ENCODE measurements around the gene SYT6. TPM values are rescaled to one million over a fixed set of nuclear protein-coding genes. Genes with fewer than 3 reads are reported as not detected.

SYT6 gene
- total RNA-seq, 1 experiment from 2014 or later, result not detected

GRCh38 chr1:114180742-114181141, 27.1 kb upstream of the SYT6 start:
- Histone ChIP-seq H3K27ac (ENCODE audit: low read length) (no peak overlapping the region), H3K4me1 (ENCODE audit: control insufficient read depth, insufficient read depth, low read length) (no peaks in the 10 kb centered on the region), H3K4me3 (ENCODE audit: low read depth in 2 of 2, low read length in 2 of 2) (no peak overlapping the region), H3K36me3 (ENCODE audit: control insufficient read depth, insufficient read depth, low read length) (no peaks in the 10 kb centered on the region), H3K27me3 (ENCODE audit: control insufficient read depth, insufficient read depth, low read length) (no peaks in the 10 kb centered on the region; the same call in 1 of the 2 replicates), H3K9me3 (ENCODE audit: control insufficient read depth, insufficient read depth, low read depth, low read length) (no peaks in the 10 kb centered on the region)
- BruUV-seq (replicated peaks), result no TSS peak
- DNase-seq (ENCODE audit: low read depth, low spot score), result no peak
- intact Hi-C loops (cut with micrococcal nuclease; ENCODE audit: unreplicated experiment) (no loop called here), in situ Hi-C loops (cut with HindIII; ENCODE audit: low pct_unique_long_range_greater_than_20kb, low sequenced_read_pairs) (no loop called here)
- CTCF ChIA-PET, result no interaction called here
- POLR2A ChIA-PET, result no interaction called here
- TF ChIP-seq REST (IDR thresholded peaks at IDR 0.05; ENCODE audit: insufficient read depth in 1 of 2, low read depth in 2 of 2, low read length in 1 of 2) (no peak), TCF7L2 (IDR thresholded peaks at IDR 0.05; ENCODE audit: low read depth, low read length) (no peak), CTCF (IDR thresholded peaks at IDR 0.05) (no peak), SIN3A (IDR thresholded peaks at IDR 0.05; ENCODE audit: borderline replicate concordance, insufficient read depth, low read depth, low read length) (no peak), POLR2AphosphoS5 (IDR thresholded peaks at IDR 0.05; ENCODE audit: low read depth, low read length) (no peak)
- ATAC-seq, result no peak

- CTCF ChIA-PET, result no interaction called here
- POLR2A ChIA-PET, result no interaction called here
- ATAC-seq (no peak), DNase-seq (ENCODE audit: low read depth, low spot score) (no peak)
- Histone ChIP-seq H3K27me3 (ENCODE audit: control insufficient read depth, insufficient read depth, low read length) (peaks cover 2% of the 10 kb centered on the region), H3K4me3 (ENCODE audit: low read depth in 2 of 2, low read length in 2 of 2) (no peak overlapping the region), H3K36me3 (ENCODE audit: control insufficient read depth, insufficient read depth, low read length) (no peaks in the 10 kb centered on the region), H3K9me3 (ENCODE audit: control insufficient read depth, insufficient read depth, low read depth, low read length) (no peaks in the 10 kb centered on the region), H3K4me1 (ENCODE audit: control insufficient read depth, insufficient read depth, low read length) (no peaks in the 10 kb centered on the region), H3K27ac (ENCODE audit: low read length) (no peak overlapping the region)
- no TSS peak for BruUV-seq (replicated peaks)
- intact Hi-C loops (cut with micrococcal nuclease; ENCODE audit: unreplicated experiment), result no loop called here
- in situ Hi-C loops (cut with HindIII; ENCODE audit: low pct_unique_long_range_greater_than_20kb, low sequenced_read_pairs), result no loop called here
- TF ChIP-seq SIN3A (IDR thresholded peaks at IDR 0.05; ENCODE audit: borderline replicate concordance, insufficient read depth, low read depth, low read length) (no peak), POLR2AphosphoS5 (IDR thresholded peaks at IDR 0.05; ENCODE audit: low read depth, low read length) (no peak), TCF7L2 (IDR thresholded peaks at IDR 0.05; ENCODE audit: low read depth, low read length) (no peak), CTCF (IDR thresholded peaks at IDR 0.05) (no peak), REST (IDR thresholded peaks at IDR 0.05; ENCODE audit: insufficient read depth in 1 of 2, low read depth in 2 of 2, low read length in 1 of 2) (no peak)
Measured at GRCh38 chr1:114178936-114179335, 25.3 kb upstream of the SYT6 start.

Measured in Panc1 (cell line).